Skin epidermis (tissue), 12 donors: Measurements from ENCODE around the gene GNAL.

Experiments
- H3K27ac ChIP-seq, 21 experiments: fragments of 200-600 bp; sonication (generic) in 11 of 21; one replicate each; pipeline ENCODE4 v1.5.0; 2020; ENCODE audit warnings: mild to moderate bottlenecking in 3 of 21, inconsistent platforms in 2 of 21, moderate library complexity in 2 of 21
- H3K4me3 ChIP-seq, 7 experiments: fragments of 200-600 bp; sonication (generic) in 2 of 7; one replicate each; pipeline ENCODE4 v1.5.0; 2020; ENCODE audit warnings: inconsistent platforms in 2 of 7, mild to moderate bottlenecking in 2 of 7, moderate library complexity in 1 of 7

GNAL gene

GRCh38 chr18:11861583-11862288, 172.7 kb downstream of the GNAL start:
- no peak overlapping the region for H3K4me3 ChIP-seq
- peak overlapping the region in 3 of 21 experiments; percentile 23 to 49 (median 35) for H3K27ac ChIP-seq

- H3K4me3 ChIP-seq, result no peak overlapping the region
- H3K27ac ChIP-seq, result peak overlapping the region in 1 of 21 experiments; percentile 49
Measured at GRCh38 chr18:11862468-11863137, 173.5 kb downstream of the GNAL start.

DNA sequence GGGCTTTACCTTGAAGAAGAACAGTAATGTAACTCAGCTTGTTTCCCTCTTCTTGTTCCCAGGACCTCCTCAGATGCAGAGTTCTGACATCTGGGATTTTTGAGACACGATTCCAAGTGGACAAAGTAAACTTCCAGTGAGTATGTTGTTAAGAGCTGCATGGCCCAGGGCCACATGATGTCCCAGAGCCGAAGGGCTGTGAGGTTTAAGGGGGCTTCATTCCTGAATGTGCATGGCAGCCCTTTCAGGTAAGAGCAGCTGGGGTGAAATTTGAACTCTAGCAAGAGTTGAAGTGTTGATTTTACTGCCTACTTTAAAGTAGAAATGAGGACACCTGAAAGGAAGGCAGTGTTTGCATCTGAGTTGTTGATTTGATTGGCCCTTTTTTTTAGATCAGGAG, 175.4 kb downstream of the GNAL start:
- Histone ChIP-seq H3K27ac (no peak overlapping the region), H3K4me3 (no peak overlapping the region)

DNA sequence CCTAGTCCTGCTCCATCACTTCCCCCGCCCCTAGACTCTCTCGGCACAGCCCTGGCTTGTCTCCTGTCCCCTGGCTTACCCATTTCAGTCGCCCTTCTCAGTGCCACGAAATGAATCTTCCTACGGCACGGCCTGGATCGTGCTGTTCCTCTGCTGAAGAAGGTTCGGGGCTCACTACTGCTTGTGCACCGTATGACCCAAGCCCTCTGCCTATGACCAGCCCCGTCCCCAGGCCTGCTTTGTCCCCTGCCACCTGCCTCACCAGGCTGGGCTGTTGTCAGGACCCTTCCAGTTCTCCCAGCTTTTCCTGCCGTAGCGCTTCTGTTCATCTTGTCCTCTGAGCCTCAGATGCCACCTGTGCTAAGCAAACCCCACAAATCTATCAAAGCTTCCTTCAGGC, 176.0 kb downstream of the GNAL start:
- Histone ChIP-seq H3K27ac (no peak overlapping the region), H3K4me3 (no peak overlapping the region)

DNA sequence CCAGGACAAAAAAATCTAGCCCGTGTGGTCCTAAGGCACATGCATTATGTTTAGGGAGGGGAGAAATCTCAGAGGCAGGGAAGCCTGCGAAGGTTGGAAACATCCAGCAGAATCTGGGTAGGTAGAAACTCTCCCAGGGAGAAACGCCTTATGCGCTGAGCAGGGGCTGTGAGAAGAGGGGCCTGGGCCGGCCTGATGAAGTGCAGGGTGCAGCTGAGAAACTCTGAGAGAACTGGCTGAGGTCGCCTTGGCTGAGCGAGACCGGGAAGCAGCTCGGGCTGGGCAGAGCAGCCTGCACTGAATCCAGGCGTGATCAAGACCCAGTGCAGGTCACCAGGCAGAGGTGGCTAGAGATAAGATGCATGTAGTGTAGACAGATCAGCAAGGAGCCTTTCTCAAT, 177.3 kb downstream of the GNAL start:
- Histone ChIP-seq H3K4me3 (no peak overlapping the region), H3K27ac (no peak overlapping the region)

GRCh38 chr18:11866764-11867163, 177.7 kb downstream of the GNAL start:
- no peak overlapping the region for H3K27ac ChIP-seq
- H3K4me3 ChIP-seq, result no peak overlapping the region

DNA sequence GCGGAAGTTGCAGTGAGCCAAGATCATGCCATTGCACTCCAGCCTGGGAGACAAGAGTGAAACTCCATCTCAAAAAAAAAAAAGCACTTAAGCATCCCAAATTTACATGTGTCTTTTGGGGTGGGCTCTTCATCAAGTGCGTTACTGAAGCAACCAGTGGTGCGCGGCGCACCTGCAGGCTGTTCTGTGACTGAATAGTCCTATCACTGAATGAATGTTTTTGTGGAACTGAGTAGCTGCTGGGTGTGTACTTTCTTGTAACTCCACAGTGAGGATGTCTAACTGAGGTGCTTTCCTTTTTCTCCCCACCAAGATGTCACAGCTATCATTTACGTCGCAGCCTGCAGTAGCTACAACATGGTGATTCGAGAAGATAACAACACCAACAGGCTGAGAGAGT, 179.2 kb downstream of the GNAL start:
- H3K27ac ChIP-seq, result no peak overlapping the region
- H3K4me3 ChIP-seq, result no peak overlapping the region

- H3K27ac ChIP-seq, result no peak overlapping the region
- no peak overlapping the region for H3K4me3 ChIP-seq
Measured at GRCh38 chr18:11871501-11871900, 182.4 kb downstream of the GNAL start.

- no peak overlapping the region for H3K27ac ChIP-seq
- H3K4me3 ChIP-seq, result no peak overlapping the region
Measured at GRCh38 chr18:11872479-11873136, 183.5 kb downstream of the GNAL start.

DNA sequence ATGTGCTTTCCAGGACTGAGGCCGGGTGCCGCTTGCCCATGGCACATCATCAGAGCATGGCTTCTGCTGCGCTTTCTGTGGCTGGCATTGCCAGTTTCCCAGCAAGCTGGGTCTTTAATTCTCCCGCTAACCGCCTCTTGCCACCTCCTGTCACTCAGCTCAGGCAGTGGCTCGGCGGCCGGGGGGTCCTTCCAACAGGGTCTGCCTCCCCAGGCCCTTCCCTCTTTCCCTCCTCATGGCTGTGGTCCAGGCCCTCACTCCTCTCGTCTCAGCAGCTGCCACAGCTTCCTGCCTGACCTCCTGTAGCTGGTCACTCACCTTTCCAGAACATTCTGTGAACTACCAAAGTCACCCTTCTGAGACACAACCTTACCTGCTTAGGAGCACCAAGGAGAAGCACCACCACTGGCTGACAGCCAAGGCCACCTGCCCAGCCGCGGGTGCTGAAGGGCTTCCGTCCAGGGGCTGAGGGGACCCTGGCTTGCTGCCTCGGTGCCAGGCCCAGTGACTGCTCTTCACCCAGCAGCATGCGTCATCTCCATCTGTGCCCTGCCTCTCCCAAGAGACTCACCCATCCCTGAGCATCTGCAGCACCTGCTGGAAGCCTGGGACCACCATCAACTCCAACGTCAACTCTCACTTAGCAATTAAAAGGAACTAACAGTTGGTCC, 184.7 kb downstream of the GNAL start:
- Histone ChIP-seq H3K27ac (peak overlapping the region in 1 of 21 experiments; percentile 28), H3K4me3 (no peak overlapping the region)

- Histone ChIP-seq H3K27ac (no peak overlapping the region), H3K4me3 (no peak overlapping the region)
Measured at GRCh38 chr18:11874676-11875075, 185.6 kb downstream of the GNAL start.

DNA sequence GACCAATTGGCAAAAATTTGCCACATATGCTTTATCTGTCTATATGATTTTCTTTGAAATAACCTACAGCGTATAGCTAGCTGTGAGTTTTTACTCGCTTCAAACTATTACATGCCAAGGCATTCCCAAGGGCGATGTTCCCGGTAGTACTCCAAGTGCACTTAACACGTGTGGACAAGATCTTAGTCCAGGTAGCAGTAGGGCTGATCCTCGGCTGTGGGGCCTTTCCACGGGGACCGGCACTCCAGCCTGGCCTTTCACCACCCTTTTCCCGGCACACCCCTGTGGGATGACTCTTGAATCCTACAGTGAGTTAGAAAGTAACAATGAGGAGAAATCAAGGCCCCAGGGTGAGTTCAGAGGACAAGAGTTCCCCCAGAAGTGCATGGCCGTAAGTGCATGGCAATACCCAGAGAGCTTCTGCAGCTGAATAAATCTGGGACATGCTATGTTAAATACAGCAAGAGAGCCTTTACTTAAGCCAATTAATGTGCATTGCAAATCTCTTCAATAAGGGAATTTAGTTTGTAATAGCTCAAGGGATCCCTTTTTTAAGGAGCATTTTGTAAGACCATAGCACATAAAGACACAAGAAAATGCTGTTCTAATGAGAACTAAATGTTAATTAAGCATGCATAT, 188.6 kb downstream of the GNAL start:
- no peak overlapping the region for H3K27ac ChIP-seq
- no peak overlapping the region for H3K4me3 ChIP-seq

GRCh38 chr18:11880586-11881304, 191.7 kb downstream of the GNAL start:
- H3K27ac ChIP-seq, result no peak overlapping the region
- no peak overlapping the region for H3K4me3 ChIP-seq

DNA sequence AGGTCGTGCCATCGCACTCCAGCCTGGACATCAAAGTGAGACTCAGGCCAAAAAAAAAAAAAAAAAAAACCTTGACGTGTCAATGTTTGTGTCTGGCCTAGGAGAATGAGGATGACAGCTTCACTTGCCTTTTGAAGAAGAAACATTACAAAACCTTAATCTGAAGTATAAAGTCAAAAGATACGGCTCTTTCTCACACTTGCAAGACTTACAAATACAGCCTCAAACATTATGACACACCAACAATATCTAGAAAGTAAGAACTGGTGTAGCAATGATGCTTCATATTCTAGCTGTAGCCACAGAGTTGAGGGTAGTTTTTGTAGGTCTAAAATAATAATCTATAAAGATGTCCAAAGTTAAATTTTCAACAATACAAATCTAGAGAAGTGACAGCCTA, 193.6 kb downstream of the GNAL start:
- Histone ChIP-seq H3K4me3 (no peak overlapping the region), H3K27ac (no peak overlapping the region)

DNA sequence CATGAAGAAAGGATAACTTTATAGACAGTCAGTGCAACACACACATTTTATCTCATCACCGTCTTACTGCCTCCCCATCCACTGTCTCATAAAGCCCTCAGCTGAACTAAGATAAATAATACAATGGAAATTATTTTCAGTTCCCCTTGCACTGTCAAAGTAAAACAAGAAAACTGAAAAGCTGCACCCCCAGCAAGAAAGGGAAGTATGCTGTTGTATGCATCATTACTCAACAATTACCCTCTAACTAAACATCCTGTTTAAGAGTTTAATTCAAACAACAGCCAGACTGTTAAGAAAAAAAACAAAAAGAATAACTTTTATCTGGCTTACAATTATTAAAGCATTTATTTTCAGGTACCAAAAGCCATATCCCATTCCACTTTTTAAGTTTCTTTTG, 194.1 kb downstream of the GNAL start:
- Histone ChIP-seq H3K27ac (peak overlapping the region in 1 of 21 experiments; percentile 29), H3K4me3 (no peak overlapping the region)

GRCh38 chr18:11884396-11885030, 195.4 kb downstream of the GNAL start:
- H3K27ac ChIP-seq, result peak overlapping the region in 1 of 21 experiments; percentile 29
- H3K4me3 ChIP-seq, result no peak overlapping the region

GRCh38 chr18:11885278-11885947, 196.3 kb downstream of the GNAL start:
- H3K27ac ChIP-seq, result peak overlapping the region in 1 of 21 experiments; percentile 46
- H3K4me3 ChIP-seq, result no peak overlapping the region

DNA sequence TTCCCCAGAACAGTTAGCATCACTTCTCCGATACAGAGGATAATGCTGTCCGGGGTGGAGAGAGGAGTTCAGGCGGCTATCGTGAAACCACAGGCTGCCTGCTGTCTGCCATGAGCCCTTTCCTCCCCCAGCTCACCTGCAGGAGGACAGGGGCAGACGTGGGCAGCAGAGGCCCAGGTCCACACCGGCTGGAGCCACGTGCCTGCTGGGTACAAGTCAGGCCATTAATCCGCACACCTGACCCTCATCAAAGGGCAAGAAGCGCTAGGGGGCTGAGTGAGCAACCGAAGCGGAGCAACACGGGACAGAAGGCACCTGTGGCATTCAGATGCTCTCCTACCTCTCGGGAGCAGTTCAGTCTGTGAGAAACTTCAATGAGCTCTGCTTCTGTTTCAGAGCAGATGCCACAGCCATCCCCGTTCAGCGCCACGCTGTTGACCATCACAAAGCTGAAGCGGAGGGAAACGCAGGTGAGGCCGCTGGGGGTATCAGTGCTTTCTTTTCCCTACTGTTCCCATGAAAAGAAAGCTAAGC, 197.6 kb downstream of the GNAL start:
- Histone ChIP-seq H3K27ac (no peak overlapping the region), H3K4me3 (no peak overlapping the region)
